HuH-7.5 (cell line): ENCODE data around the gene ZNF593.

ENCODE experiments used
- DNase-seq: peaks from one replicate; pipeline ENCODE4 v3.0.0; 2011; ENCODE audit warnings: low spot score

The ZNF593 gene

DNA sequence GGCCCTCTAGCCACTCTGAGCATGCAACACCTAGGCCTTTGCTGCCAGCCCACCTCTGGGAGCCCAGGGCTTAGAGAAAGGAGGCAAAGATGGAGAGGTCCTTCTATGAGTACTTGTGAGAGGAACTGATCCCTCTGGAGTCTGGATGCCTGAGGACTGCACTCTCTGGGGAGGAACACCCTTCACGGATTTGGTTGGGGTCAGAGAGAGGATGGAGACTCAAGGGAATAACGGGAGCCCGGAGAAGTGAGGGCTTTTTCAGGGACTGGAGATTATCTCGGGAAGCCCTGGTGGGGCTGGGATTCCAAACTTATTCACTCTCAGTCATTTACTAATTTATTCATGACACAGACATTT lies 532 bp upstream of the ZNF593 start:
- no peak for DNase-seq

DNA sequence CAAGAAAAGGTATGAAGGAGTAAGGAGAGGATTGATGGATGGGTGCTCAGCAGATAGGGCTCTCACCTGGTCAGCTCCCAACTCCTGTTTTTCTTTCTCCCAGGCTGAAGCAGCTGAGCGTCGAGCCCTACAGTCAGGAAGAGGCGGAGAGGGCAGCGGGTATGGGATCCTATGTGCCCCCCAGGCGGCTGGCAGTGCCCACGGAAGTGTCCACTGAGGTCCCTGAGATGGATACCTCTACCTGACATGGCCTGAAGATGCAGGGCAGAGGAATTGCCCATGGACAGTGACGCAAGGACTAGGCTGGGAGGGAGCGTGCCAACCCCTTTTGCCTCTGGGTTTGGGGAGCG lies 739 bp downstream of the ZNF593 start:
- no peak for DNase-seq

DNA sequence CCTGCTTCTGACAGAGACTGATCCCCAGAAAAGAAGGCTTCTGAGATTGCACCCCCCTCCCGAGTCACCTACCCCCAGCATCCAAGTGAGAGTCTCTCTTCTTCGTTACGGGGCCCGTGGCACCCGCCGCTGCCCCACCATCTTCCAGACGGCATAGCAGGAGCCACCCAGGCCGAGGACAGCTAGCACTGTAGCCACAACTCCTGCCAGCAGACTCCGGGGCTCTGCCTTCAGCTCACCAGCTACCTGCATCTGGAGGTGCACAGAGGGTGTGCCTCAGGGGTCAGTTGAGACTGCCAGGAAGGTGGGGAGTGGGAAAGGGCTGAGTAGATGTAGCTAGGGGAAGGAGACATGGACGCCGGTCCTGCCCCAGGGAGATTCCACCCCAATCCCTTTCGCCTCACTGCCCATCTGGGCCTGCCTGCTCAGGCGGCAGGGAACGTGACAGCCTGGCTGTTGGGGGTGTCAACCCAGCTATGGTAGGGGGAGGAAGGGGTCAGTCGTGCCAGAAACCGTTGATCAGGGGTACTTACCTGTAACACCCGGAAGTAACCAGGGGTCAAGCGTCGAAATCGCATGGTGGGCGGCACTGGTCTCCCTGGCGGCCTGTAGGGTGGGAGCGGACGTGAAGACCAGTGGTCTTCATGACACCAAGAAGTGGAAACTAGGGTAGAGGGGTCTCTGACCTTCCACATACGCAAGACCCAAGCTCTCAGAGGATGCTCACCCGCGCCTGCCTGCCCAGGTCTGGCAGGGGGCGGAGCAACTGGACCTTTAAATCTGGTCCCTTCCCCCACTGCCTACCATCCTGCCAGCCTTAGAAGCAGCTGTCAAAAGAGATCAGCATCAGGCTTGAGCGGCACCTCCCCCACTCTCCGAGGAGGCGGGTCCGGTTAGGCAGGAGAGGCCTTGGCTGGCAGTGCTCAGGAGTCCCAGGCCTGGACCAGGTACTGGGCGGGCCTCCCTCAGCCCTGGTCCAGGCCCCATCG lies 1.7 kb downstream of the ZNF593 start, which contains the start of gene ZNF593OS:
TSS of gene ZNF593OS (minus strand) at position 749 of the 989 bp plus-strand sequence. CDS start at position 578, 171 bp downstream.
- no peak for DNase-seq

DNA sequence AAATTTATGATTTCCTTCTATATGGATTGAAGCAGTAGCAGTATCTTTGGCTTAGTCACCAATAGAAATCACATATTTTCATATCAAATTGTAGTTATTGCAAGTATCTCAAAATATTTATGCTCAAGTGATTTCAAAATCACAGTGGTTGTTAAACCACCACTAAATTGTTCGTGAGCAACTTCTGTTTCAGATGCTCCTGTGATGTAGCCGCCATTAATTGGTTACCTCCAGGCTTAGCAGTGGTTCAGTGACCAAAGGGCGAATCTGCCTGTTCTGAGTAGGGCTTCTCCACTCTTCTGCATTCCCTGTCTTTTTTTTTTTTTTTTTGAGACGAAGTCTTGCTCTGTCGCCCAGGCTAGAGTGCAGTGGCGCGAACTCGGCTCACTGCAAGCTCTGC lies 5.6 kb downstream of the ZNF593 start:
- DNase-seq = no peak

DNA sequence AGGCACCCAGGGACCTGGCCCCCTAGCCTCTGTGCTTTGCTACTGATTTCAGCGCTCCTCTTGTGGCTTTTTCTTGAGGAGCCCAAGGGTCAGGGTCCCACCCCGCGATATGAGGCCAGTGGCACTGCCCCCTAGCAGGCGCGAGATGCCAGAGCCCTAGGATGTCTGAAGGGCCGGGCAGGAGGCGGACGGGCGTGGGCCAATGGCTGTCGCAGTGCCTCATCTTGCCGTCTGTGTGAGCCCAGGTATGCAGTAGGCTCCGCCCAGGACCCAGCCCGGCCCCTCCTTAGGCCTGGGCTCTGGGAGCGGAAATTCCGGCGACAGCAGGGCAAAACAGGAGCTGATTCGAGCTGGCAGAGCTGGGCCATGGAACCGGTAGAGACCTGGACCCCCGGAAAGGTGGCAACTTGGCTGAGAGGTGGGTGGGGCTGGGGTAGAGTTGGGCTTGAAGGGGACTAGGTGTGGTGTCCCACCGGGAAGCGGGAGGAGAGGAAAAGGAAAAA lies 7.5 kb downstream of the ZNF593 start, which contains the start of gene CNKSR1:
TSS of gene CNKSR1 (plus strand) at position 310 of the 503 bp plus-strand sequence. CDS start at position 367, 57 bp downstream.
- no peak for DNase-seq

DNA sequence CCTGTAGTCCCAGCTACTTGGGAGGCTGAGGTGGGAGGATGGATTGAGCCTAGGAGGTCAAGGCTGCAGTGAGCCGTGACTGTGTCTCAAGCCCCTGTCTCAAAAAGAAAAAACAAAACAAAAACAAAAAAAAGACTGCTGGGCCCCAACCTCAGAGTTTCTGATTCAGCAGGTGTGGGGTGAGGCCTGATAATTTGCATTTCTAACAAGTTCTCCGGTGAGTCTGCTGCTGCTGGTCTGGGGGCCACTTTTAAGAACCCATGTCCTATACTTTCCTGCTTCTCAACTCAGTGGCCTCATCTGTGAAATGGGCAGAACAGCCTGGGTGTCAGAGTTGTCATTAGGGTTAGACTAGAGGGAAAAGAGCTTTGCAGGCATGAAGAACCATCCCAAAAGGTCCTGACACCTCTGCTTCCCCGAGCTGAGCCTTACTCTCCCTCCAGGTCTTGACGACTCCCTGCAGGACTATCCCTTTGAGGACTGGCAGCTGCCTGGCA lies 10.3 kb downstream of the ZNF593 start:
- no peak for DNase-seq

DNA sequence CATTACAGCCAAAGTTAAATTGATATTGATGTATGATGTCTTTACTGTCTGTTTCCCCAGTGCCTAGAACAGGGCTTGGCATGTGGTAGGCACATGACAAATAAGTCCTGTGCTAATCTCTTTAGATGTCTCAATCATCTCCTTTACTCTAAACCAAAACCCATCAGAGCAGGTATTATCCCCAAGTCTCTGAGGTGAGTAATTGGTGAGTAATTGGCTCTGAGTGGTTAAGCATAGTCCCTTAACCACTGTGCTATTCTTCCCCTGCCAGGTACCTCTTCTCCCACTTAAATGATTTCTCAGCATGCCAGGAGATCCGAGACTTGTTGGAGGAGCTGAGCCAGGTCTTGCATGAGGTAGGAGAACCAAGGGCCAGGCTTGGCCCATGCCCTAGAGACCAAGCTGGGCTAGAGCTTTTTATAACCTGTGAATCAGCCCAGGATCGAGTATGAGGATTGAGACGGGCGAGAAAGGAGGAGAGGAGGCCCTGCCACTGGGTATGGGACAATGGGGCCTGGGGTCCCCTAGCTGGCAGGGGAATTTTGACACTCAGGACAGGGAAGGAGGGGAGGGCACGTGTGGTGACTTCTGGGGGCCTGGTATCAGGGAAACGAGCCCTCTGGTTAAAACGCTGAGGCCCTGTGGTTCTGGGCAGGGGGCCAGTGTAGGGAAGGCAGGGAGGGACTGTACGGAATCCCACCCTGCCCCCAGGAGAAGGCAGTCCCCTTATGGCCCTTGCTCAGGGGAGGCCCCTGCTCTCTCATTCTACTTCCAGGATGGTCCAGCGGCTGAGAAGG lies 12.1 kb downstream of the ZNF593 start:
- DNase-seq = no peak

DNA sequence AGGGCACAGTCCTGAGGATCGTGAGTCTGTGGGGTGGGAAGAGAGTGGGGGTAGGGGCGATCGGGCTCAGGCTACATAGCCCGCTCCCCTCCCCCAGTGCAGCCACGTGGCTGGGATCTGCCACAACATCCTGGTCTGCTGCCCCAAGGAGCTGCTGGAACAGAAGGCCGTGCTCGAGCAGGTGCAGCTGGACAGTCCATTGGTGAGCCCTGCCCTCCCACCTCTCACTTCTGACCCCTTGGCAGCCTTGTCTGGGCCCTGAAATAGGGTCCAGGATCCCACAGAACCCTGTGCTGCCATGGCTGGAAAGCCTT lies 12.6 kb downstream of the ZNF593 start:
- no peak for DNase-seq

DNA sequence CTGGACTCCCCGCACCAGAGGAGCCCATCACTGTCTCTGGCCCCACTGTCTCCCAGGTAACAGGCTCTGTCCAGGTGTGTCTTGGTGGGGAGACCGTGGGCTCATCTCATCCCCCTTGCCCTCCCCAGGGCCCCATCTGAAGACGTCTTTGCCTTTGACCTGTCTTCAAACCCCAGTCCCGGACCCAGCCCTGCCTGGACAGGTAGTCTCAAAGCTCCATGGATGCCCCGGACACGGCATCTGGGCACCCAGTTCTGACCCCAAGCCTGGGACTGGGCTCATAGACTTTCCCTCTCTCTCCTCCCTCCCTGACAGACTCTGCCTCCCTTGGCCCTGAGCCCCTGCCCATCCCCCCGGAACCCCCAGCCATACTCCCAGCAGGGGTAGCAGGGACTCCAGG lies 14.4 kb downstream of the ZNF593 start:
- no peak for DNase-seq

DNA sequence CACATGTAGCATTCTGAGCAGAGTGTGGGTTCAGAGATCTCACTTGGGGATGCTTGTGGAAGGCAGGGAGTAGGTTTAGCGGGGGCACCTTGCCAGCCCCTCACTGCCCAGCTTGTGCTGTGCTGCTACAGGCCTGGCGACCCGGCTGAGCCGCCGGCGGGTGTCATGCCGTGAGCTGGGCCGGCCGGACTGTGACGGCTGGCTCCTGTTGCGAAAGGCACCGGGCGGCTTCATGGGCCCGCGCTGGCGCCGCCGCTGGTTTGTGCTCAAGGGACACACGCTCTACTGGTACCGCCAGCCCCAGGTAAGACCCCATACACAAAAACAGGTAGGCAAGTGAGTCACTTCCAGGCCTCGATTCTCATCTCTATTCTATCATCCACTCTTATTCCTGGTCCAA lies 15.2 kb downstream of the ZNF593 start:
- DNase-seq = no peak

DNA sequence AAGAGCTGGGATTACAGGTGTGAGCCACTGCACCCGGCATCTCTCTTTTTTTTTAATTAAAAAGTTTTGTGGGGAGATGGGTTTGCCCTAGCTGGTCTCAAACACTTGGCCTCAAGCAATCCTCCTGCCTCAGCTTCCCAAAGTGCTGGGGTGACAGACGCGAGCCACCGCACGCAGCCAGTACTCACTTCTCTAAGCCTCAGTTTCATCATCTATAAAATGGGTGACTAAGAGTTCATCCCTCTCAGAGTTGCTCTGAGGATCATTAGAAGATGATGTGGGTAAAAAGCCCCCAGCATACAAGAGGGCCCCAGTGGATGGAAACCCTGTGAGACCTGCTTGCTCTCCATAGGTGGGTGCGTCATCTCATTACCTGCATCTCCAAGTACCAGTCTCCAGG lies 18.2 kb downstream of the ZNF593 start:
- DNase-seq = no peak

DNA sequence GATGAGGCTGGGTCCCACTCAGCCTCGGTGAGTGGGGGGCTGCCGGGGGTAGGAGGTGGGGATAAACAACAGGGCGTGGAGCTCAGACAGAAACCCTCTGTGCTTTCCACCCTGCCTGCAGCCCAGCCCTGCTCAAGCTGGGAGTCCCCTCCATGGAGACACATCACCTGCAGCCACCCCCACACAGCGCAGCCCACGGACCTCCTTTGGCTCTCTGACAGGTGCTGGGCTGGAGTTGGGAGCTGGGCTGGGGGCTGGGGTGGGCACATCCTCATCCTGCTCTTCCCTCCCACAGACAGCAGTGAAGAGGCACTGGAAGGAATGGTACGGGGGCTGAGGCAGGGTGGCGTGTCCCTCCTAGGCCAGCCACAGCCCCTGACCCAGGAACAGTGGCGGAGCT lies 18.8 kb downstream of the ZNF593 start:
- DNase-seq = no peak

DNA sequence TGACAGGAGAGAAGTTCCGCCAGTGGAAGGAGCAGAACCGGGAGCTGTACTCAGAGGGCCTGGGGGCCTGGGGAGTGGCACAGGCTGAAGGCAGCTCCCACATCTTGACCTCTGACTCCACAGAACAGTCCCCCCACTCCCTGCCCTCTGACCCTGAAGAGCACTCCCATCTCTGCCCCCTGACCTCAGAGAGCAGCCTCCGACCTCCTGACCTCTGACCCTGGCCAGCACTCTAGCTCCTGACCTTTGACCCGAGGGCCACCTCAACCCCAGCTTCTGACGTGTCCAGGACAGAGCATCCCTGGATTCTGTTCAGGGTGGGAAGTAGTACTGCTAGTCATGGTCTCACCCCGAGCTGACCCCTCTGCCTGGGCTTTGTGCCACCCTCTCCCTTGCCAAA lies 19.6 kb downstream of the ZNF593 start:
- no peak for DNase-seq

DNA sequence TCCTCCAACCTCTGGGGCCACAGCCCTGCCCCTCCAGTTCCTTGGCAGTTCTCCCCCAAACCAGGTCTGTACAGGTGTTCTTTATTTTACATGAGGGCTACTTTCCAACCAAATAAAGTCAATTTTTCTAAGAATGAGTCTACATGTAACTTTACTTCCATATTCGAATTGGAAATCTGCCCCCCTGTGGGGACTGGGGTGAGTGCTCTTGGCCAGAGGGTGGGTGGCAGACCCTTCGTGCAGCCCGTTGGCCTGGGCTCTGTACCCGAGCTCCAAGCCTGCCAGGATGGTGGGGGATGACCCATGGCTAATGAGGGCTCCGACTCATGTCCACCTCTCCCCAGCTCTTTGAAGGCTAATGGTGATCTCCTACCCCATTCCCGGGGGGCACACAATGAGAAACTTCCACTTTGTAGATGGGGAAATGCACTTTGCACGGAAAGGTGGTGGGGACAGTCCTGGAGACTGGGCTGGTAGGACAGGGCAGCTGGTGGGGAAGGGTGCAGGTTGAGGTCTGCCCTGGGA lies 20.1 kb downstream of the ZNF593 start:
- no peak for DNase-seq

DNA sequence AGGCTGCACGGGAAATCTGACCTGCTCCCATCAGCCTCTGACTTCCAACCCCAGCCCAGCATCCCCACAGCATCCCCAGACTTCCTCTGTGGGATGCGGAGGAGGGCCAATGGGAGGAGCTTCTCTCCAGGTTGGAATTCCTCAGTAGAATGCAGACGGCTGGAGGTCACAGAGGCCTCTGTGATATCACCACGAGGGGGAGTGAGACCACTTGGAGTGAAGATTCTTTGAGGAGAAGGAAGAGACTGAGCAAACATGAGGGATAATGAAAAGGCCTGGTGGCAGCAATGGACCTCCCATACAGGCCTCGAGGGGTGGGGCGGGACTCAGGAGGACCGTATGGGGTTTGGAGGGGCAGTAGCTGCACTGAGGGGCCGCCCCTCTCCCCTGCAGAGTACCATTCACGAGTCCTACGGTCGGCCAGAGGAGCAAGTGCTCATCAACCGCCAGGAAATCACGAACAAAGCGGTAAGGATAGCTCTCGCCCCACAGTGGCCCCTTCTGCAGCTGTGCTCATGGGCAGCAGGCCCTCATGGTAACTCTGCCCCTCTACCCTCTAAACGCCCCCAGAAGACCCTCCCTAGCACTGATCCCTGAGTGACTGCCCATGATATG lies 20.8 kb downstream of the ZNF593 start, which contains the start of gene CATSPER4:
TSS of gene CATSPER4 (plus strand) at position 230 of the 615 bp plus-strand sequence. CDS start at position 256, 26 bp downstream.
- no peak for DNase-seq

DNA sequence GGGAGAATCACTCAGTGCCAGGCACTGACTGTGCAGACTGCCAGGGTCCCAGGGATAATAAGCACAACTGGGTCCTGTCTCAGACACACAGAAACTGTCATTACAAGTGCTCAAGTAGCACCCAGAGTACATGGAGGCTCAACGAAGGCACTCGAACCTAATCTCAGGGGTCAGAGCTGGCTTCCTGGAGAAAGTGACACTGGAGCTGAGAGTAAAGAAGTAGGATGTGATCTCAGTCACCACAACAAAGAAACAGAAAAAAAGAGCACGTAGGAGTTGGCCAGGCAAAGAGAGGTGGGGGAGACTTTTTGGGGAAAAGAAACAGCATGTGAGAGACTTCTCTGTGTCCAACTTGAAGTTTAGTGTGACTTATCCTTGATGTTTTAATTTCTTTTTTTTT lies 22.0 kb downstream of the ZNF593 start:
- no peak for DNase-seq

DNA sequence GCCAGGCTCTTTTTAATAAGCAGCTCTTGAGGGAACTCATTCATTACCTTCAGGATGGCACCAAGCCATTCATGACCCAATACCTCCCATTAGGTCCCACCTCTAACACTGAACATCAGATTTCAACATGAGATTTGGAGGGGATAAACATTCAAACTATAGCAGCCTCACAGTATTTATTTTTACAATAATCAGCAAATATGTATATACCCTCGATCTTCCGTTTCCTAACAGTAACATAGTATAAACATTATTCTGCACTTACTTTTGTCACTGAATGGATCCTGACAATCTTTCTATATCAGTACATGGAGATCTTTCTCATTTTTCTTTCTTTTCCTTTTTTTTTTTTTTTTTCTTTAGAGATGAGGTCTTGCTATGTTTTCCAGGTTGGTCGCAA lies 26.1 kb downstream of the ZNF593 start:
- no peak for DNase-seq

DNA sequence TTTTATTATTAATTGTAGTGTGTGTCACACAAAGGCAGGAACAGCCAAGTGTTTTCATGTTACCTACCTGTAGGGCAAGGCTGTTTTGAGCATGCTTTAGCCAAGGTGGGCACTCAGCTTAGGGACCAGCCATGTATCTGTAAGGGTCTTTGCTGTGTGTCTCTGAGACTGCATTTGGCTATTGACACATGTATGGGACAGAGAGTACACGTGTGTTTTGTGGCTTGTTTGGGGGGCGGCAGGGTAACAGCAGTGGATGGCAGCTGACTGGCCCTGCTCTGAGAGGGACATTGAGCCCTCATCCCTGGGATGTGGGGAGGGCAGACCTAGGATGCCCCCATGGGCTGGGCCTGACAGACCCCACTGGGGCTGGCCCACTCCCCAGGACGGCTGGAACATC lies 27.6 kb downstream of the ZNF593 start:
- DNase-seq = no peak

DNA sequence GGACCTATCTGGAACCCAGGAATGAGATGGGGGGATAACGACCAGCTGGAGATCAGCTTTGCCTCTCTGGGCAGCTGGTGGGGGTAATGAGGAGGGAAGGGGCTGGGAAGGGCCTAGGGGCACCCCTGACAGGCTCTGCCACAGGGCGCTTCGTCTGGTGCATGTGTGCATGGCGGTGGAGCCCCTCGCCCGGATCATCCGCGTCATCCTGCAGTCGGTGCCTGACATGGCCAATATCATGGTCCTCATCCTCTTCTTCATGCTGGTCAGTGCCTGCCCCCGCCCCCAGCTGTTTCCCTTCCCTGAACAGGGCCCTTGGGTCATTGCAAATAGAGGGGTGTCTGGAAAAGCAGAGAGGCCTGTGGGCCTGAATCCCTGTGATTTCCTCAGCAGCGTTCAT lies 28.1 kb downstream of the ZNF593 start:
- DNase-seq = no peak

DNA sequence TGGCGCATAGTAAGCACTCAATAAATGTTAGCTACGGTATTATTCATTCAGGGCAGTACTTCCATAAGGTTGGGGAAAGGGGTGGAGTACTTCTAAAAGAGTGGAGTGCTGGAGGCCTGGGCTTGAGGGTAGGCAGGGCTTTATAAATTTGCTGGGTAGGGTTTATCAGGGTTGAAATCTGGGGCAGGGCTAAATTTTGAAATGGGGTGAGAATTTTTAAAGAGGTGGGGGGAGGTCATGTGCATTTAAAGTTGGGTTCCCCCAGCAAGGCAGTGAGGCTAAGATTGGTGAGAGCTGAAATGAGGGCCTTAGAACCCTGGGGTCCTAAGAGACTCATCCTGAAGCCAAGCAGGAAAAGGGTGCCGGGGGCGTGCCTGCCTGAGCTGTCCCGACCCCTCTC lies 30.7 kb downstream of the ZNF593 start:
- no peak for DNase-seq

DNA sequence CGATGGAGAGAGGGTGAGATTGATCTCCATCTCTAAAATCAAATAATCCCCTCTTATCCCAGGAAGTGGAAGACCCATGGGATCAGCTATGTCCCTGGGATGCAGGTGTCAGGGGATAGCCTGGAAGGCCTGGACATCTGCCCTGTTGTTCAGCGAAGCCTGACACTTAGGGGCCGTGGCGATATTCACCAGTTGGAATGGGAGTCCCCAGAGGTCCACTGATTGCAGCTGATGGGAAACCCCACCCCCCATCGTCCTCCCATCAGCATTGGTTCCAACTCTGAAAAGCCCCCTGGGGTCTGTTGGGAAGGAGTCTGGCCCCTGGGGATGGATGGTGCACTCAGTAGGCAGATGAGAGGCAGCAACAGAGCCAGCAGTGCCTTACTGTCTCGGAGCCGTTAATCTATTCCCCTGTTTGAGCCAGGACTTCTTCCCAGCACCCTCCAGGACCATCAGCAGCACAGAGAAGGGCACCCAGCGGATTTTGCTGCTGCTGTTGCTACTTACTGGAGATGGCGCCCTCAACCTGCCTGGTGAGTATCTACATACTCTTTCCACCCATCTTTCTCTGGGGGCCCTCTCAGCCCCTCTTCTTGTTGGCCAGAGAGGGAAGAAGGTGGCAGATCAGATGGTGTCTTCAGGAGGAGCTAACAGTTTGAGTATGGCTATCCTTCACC lies 34.1 kb downstream of the ZNF593 start:
- DNase-seq = no peak
